Testis (tissue), 2 donors: ENCODE results near the gene MTA1.

Experiments used
- CTCF ChIP-seq, 3 experiments: fragments of 450-650 bp in 2 of 3; fragments of 200-600 bp in 1 of 3; sonication (generic) in 1 of 3; IDR thresholded peaks; one replicate each; pipeline ENCODE4 v1.5.1; 2016 to 2019; ENCODE audit warnings: antibody characterized with exemption in 3 of 3, mild to moderate bottlenecking in 2 of 3, moderate library complexity in 1 of 3
- POLR2A ChIP-seq: fragments of 450-650 bp; IDR thresholded peaks from one replicate; pipeline ENCODE4 v1.6.1; 2017; ENCODE audit warnings: antibody characterized with exemption, mild to moderate bottlenecking, moderate library complexity

DNA sequence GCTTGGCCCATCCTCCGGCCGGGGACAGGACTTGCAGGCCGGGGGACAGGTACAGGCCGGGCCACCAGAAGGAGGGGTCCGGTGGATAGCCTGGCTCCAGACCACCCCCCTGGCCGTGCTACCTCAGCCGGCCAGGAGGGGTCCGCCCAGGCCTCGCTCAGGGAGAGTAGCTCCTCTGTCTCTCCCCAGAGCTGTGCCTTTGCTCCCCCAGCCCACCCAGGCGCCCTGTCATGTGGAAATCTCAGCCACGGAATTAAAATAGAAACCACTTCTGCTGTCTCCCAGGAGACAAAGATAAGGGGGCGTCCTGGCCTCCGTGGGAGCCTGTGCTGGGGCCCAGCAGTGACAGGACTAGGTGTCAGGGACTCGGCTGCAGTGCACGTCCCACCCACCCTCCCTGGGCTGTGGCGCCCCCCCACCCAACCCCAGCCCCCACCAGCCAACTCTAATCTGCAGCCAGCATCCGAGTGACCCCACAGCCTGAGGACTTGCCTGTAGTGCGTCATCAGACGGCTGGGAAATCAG, 51.7 kb downstream of the MTA1 start:
- no peak for TF ChIP-seq CTCF (IDR thresholded peaks at IDR 0.05)
- TF ChIP-seq POLR2A, result no peak
